ENCODE results near the gene DUSP3.

GRCh38 chr17:43756201-43756600, 22.6 kb downstream of the DUSP3 start:
- no peak for TF ChIP-seq CTCF (conservative IDR thresholded peaks at IDR 0.05)
- no peak for TF ChIP-seq ZFX (IDR thresholded peaks at IDR 0.05)

All from C4-2B (cell line).